ENCODE measurements around the gene RTKN2.
"Not testable (repeated sequence)": the region's sequence is repeated elsewhere in the genome, so short reads cannot be mapped to it uniquely, and the experiment has no call there.

The RTKN2 gene

GRCh38 chr10:62268399-62269114, at the start of gene RTKN2:
Gene RTKN2, minus strand, starts transcription at chr10:62268844. Its CDS starts 234 bp downstream, at chr10:62268610.
- peak; percentile 2 to 40 for DNase-seq (ENCODE audit: low read depth in 2 of 2)

- DNase-seq (ENCODE audit: low read depth in 2 of 2) = no peak
Measured at GRCh38 chr10:62317257-62317656, 48.6 kb upstream of the RTKN2 start.

- no peak for DNase-seq (ENCODE audit: low read depth in 2 of 2)
Measured at GRCh38 chr10:62309254-62309653, 40.6 kb upstream of the RTKN2 start.

- no peak for DNase-seq (ENCODE audit: low read depth in 2 of 2)
Measured at GRCh38 chr10:62308101-62308500, 39.5 kb upstream of the RTKN2 start.

- no peak for DNase-seq (ENCODE audit: low read depth in 2 of 2)
Measured at GRCh38 chr10:62307635-62308034, 39.0 kb upstream of the RTKN2 start.

GRCh38 chr10:62306663-62307062, 38.0 kb upstream of the RTKN2 start:
- no peak for DNase-seq (ENCODE audit: low read depth in 2 of 2)

GRCh38 chr10:62305813-62306212, 37.2 kb upstream of the RTKN2 start:
- no peak for DNase-seq (ENCODE audit: low read depth in 2 of 2)

GRCh38 chr10:62303922-62304321, 35.3 kb upstream of the RTKN2 start:
- DNase-seq (ENCODE audit: low read depth in 2 of 2) = no peak

- no peak for DNase-seq (ENCODE audit: low read depth in 2 of 2)
Measured at GRCh38 chr10:62302760-62303159, 34.1 kb upstream of the RTKN2 start.

- DNase-seq (ENCODE audit: low read depth in 2 of 2) = no peak
Measured at GRCh38 chr10:62297857-62298256, 29.2 kb upstream of the RTKN2 start.

- no peak for DNase-seq (ENCODE audit: low read depth in 2 of 2)
Measured at GRCh38 chr10:62284221-62284620, 15.6 kb upstream of the RTKN2 start.

GRCh38 chr10:62281348-62281747, 12.7 kb upstream of the RTKN2 start:
- DNase-seq (ENCODE audit: low read depth in 2 of 2) = not testable (repeated sequence)

GRCh38 chr10:62280392-62280791, 11.7 kb upstream of the RTKN2 start:
- DNase-seq (ENCODE audit: low read depth in 2 of 2) = not testable (repeated sequence)

GRCh38 chr10:62278441-62278910, 9.8 kb upstream of the RTKN2 start:
- DNase-seq (ENCODE audit: low read depth in 2 of 2) = no peak

GRCh38 chr10:62277971-62278370, 9.3 kb upstream of the RTKN2 start:
- DNase-seq (ENCODE audit: low read depth in 2 of 2) = no peak

GRCh38 chr10:62270020-62270419, 1.4 kb upstream of the RTKN2 start:
- DNase-seq (ENCODE audit: low read depth in 2 of 2) = no peak

- no peak for DNase-seq (ENCODE audit: low read depth in 2 of 2)
Measured at GRCh38 chr10:62268027-62268398, 631 bp downstream of the RTKN2 start.

GRCh38 chr10:62266611-62267010, 2.0 kb downstream of the RTKN2 start:
- DNase-seq (ENCODE audit: low read depth in 2 of 2) = no peak

GRCh38 chr10:62266147-62266546, 2.5 kb downstream of the RTKN2 start:
- no peak for DNase-seq (ENCODE audit: low read depth in 2 of 2)

GRCh38 chr10:62264702-62265436, 3.8 kb downstream of the RTKN2 start:
- DNase-seq (ENCODE audit: low read depth in 2 of 2) = no peak

- no peak for DNase-seq (ENCODE audit: low read depth in 2 of 2)
Measured at GRCh38 chr10:62264126-62264525, 4.5 kb downstream of the RTKN2 start.

- DNase-seq (ENCODE audit: low read depth in 2 of 2) = no peak
Measured at GRCh38 chr10:62261666-62262065, 7.0 kb downstream of the RTKN2 start.

- DNase-seq (ENCODE audit: low read depth in 2 of 2) = no peak
Measured at GRCh38 chr10:62259998-62260397, 8.6 kb downstream of the RTKN2 start.

Measured in stimulated activated CD8-positive, alpha-beta memory T cell treated with anti-CD3 and anti-CD28 coated beads, Interleukin-2, amount 100 ng/mL, for 1 hour (primary cell).